Epithelial cell of prostate (primary cell): Measurements from ENCODE around the gene AAGAB.
"Not testable (repeated sequence)": the region's sequence is repeated elsewhere in the genome, so short reads cannot be mapped to it uniquely, and the experiment has no call there.

Experiments
- DNase-seq: peaks from one replicate; pipeline ENCODE4 v3.0.0-alpha.2; 2011; ENCODE audit warnings: low read depth, low spot score
- H3K27ac ChIP-seq: fragments of 450-650 bp; 2 replicates; pipeline ENCODE4 v1.5.1; 2017; ENCODE audit warnings: mild to moderate bottlenecking

AAGAB gene

DNA sequence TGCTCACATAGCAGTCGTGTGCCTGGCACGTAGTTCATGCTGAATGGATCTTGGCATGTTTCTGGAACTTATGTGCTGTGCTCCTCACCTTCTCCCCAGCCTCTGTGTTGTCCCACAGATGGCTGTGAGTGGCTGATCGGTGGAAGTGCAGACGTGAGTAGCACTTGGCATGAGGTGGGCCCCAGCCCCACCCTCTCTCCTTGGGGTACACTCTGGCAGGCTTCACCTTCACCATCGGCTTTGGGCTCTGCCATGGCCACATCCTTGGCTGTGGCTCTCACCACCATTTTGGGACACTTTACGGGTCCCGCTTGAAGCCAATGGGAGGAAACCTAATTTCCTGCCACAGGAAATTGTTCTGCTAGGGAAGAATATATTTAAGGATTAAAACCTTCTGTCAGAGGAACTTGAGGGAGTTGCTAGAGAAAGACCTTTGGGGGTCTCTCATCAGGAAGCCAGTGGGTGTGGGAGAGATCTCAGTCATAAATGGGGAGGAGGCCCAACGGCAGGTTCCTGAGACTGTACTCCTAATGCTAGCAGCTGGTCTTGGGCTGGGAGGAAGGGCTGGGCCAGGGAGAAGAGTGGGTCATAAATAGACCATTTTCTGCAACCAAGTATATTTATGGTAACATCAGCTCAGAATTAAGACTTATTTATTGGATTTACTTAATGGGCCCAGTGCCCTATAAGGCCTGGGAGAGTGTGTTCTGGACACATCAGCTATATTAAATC, 96.8 kb downstream of the AAGAB start:
- H3K27ac ChIP-seq = no peak overlapping the region
- DNase-seq = no peak

DNA sequence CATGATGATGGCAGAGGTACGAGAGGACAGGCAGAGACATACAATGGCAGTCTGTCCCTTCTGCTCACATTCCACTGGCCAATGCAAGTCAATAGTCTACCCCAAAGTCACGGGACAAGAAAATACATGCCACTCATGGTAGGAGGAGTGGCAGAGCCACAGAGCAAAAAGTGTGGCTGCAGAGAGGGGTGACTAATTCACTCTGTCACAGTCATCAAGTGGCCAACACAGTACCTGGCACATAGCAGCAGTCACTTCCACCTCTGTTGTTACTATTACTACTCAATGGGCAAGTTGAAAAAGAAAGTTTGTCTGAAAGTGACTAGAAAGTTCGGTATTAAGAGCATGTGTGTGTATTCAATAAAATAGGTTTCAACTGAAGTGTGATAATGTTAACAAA, 97.6 kb downstream of the AAGAB start:
- H3K27ac ChIP-seq = no peak overlapping the region
- no peak for DNase-seq

DNA sequence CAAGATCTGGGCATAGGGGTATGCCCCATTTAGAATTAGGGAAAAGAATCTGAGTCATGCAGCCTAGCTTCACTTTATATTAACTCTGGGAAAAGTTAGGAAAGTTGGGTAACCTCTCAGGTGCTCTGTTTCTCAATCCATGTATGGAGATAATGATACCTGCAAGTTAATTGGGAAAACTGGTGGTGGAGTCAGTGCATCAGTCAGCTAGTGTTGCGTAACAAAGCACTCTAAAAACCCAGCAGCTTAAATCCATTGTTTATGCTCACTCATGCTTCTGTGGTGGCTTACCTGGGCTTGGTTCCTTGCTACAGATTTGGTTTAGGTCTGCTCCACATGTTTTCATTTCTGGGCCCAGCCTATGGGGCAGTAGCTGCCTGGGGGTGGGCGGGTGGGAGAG, 98.0 kb downstream of the AAGAB start:
- no peak for DNase-seq
- H3K27ac ChIP-seq = no peak overlapping the region

DNA sequence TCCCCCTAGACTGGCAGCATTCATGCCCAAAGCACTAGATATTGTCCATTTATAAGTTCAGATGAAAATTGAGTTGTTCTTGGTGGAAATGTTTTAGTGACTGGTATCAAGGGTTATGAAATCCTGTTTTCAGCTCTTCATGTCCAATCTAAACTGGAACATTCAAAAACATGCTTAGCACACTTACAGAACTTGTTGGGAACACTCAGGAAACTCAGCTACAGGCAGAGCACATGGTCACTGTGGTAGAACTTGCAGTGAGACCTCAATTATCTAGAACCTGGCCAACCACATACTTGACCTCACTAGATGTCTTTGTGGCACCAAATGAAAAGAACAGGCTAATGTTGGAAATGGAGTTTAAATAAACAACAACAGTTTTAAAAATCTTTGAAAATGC, 100.2 kb downstream of the AAGAB start:
- no peak for DNase-seq
- no peak overlapping the region for H3K27ac ChIP-seq

DNA sequence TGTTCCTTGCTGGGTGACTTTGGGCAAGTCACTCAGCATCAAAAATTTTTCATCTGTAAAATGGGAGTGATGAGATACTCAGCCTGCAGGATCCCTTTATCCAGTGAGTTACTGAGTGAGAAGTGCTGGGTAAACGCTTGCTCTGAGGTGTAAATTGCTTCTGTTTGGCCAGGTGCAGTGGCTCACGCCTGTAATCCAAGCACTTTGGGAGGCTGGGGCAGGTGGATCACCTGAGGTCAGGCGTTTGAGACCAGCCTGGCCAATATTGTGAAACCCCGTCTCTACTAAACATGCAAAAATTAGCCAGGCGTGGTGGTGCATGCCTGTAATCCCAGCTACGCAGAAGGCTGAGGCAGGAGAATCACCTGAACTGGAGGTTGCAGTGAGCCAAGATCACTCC, 101.4 kb downstream of the AAGAB start:
- not testable (repeated sequence) for H3K27ac ChIP-seq

DNA sequence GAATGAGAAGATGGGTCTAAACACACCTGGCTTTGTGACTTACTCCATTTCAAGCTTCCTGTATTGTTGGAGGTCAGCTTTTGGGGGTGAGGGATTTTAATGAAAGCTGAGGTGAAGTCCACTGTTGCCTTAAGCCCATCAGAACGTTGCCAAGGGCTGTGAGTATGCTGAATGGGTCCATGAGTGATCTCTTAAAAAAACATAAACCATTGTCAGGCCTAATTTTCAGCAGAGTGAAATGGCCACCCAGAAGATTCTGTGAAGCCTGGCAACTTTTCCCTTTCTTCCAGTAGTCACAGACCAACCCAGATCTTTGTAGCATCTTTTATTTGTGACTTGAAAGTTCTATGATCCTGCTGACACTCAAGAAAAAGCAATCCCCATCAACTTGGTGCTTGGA, 102.0 kb downstream of the AAGAB start:
- no peak for DNase-seq

More for the DNA sequence above, 101.4 kb downstream of the AAGAB start:
- DNase-seq = not testable (repeated sequence)

More for the DNA sequence above, 102.0 kb downstream of the AAGAB start:
- H3K27ac ChIP-seq = no peak overlapping the region
